ENCODE measurements around the gene PRIMA1.

The PRIMA1 gene

GRCh38 chr14:93728651-93729016, 59.7 kb downstream of the PRIMA1 start:
- DNase-seq, result no peak

DNA sequence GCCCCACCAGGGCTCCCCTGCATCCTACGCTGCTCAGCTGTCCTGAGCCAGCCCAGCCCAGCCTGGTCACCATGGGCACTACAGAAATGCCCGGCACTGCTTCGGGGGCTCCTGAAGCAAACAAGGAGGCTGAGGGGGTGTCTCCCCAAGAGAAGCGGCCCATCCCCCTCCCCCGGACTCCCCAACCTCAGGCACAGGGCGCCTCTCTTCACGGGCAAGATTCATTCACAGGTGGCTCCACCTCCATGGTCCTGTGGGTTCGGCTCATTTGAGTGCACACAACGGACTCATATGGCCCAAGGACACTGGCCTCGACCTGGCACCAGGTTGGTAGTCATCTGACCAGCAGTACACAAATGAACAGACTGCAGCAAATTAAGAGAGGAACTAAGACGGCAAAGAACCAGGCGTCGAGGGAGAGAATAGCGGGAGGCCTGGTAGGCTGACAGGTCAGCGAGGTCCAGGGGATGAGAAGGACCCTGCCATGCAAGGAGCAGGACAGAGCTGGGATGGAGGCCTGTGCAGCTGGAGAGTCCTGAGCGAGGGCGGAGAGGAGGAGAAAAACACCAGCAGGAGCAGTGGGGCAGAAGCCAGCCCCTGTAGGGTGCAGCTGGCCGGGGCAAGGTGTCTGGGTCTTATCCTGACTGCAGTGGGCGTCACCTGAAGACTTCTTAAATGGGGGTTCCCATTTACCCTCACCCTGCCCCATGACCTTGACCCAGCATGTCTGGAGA, 60.2 kb downstream of the PRIMA1 start:
- no peak for DNase-seq

DNA sequence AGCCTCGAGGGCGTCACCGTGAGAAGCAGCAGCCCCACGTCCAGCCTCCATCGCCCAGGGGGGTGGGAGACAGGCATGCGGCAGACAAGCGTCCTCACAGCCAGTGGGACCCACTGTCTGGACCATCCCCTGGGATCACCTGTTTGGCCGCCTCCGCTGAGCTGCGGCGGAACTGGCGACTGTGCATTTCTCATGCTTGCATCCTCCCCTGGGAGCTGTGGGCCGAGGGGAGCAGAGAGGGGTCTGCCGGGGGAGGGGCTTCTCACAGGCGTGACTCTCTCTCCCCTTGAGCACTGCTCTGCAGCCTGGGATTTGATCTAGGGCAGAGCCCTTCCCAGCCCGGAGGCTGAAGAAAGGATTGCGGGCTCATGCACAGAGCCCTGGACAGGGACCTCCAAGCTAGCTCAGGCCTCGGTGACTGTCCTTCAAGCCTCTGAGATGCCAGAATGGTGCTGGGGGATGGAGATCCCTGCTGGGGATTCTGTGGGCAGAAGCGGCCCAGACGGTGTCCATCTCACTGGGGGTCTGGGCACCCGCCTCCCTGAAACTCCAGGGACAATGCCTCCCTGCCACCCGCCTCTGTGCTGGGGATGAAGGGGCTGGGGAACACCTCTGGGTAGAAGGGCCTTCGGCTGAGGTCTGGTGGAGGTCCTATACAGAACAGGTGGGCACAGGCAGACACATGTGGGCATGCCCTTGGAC, 61.1 kb downstream of the PRIMA1 start:
- DNase-seq, result no peak

DNA sequence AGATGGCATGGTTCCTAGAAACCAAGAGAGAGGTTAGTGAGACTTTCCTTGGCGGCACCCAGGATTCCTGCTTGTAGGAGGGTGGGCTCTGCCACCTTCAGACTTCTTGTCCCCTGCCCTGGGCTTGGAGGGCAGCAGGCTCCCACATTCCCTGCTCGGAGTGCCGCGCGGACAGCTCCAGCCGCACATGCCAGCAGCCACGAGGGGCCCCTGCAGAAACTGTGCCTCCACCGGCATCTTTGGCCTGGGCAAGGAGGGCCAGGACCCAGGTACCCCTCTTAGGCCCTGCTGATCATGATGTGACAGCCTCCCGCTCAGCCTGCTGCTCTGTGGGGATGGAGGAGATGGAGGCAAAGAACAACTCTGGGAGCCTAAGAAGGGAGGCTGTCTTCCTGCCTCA, 62.3 kb downstream of the PRIMA1 start:
- no peak for DNase-seq

DNA sequence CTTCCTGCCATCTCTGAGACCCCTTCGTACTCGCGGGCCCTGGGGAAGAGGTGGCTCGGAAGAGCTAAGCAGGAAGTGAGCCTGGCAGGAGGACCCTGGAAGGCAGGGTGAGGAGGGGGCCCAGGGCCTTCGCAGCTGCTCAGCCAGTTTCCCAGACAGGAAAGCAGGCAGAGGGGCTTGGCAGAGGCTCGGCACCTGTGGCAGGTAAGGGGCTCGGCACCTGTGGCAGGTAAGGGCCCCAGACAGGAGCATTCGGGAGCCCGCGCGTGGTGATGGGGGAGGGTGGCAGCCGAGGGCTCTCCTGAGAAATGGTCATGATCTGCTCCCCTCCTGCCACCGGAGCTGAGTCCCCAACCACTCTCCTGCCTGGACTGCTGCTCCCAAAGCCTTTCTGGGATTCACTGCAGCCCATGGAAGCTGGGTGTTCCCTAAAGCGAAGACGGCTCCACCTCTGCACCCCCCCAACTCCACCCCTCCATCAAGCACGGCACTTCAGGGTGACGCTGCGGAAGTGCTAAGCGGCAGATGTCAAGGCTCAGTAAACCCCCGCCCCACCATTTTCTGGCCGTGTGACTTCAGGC, 63.2 kb downstream of the PRIMA1 start:
- no peak for DNase-seq

DNA sequence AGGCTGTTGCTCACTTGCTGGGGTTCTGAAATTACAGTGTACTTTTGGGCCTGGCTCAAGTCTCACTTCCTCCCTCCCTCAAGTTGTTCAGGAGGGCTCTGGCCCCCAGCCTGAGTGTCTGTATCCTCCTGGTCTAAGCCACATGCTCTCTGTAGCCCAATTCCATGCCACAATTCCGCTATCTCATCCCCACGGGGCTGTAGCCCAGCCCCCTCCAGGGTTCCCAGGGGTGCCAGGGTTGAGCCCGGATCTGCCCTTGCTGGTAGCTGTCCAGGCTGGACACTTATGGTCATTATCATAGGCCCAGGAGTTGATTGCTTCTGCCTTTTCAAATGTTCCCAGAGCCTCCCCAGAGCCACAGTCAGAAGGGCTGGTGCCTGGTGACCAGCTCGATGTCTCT, 65.3 kb downstream of the PRIMA1 start:
- no peak for DNase-seq

GRCh38 chr14:93720981-93721483, 67.3 kb downstream of the PRIMA1 start:
- no peak for DNase-seq

DNA sequence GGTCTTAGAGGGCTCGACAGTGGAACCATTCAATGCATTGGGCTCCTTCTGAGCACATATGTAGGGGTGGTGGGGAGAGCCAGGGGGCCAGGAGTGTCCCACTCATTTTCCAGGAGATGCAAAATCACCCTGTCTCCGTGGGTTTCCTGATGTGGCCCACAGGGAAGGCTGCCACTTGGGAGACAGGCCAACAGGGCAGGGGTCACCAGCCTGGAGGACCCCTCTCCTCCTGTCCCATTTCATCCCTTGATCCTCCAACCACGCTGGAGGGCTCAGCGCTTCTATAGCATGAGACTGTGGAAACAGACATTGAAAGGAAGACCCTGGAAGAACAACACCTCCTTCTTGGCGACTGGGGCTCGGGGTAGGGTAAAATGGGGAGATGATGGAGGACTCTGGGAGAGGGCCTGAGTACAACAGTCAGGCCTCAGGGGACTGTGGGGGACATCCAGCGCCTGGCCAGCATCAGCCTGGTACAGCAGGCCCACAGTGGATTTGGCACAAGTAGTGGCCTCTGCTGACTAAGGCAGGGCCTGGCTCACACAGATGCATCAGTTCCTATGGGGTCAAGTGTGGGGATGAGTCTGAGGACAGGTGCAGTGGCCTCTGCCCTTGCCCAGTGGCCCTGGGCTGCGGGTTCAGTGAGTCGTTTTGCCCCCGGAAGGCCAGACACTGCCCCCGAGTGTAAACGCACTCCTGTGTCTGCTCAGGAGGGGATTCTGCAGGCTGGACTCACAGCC, 68.0 kb downstream of the PRIMA1 start:
- DNase-seq, result no peak

DNA sequence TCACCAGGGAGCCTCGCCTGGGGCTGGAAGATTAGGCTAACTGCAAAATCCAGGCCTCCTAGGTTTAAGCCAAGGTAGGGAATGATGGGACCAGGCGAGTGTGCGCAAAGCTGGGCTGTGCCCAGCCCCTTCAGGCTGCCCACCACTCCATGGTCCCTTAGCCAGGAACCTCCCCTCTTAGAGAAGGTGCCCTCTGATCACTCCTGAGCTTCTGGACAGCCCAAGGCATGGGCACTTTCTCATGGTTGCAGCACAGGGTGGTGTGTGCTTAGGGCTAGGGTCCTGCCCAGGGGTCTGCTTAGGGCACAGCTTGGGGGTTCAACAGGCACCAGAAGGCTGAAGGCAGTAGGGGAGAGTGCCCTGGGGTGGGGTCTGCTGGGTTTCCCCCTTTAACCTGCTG, 69.0 kb downstream of the PRIMA1 start:
- no peak for DNase-seq

GRCh38 chr14:93717668-93718320, 70.5 kb downstream of the PRIMA1 start:
- no peak for DNase-seq

- no peak for DNase-seq
Measured at GRCh38 chr14:93716746-93717667, 71.3 kb downstream of the PRIMA1 start.

DNA sequence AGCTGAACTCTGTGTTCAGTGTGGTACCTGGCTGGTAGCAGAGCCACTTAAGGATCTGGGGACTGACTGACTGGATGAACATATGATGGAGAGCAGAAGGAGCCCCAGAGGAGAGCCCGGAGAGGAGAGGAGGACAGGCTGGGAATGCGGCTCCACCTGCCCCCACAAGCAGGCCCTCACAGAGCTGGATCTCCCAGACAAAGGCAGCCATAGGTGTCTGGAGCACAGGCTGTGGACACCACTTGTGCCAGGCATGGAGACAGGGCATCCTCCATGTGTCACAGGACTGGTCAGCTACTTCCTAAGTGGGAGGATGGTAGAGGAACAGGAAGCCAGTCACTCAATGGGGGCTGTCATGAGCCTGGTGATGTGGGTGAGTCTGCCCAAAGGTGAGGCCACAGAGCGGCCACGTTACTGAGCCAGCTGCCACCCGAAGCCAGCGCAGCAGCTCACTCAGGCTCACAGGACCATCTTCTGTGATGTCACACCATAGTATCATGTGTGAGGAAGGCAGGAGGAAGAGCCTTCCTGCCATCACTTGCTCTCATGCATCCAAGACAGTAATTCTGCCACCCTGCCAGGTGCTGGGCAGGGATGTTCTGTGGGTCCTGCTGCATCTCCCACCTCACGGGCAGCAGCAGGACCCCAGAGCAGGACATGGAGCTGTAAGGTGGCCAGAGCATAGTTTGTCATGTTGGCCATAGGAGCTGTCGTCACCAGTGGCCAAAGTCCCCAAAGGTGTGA, 72.1 kb downstream of the PRIMA1 start:
- DNase-seq, result no peak

DNA sequence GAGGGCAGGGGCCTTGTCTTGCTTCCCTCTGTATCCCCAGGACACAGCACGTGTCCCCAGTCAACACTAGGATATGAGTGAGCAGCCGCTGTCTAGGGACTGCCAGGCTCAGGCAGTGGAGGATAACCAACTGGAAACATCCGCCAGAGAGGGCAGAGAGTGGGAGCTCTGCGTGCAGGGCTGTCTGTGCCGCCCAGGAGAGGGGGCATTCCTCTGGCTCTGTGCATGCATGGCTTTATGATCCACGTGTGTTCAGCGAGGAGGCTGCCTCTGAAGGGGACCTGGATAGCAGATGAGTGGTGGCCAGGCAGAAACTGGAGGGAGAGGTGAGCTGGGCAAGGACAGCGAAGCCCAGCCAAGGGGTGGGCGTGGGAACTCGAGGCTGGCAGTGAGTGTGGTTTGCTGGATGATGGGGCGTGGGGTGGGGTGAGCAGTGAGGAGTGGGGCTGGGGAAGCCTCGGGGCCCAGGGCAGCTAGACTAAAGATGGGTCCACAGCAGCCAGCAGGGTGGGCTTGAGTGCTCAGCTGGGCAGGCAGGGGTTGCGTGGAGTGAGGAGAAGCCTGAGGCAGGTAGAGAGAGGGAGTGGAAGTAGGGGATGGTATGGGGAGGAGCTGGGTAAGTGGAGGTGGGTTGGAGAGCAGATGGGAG, 72.9 kb downstream of the PRIMA1 start:
- no peak for DNase-seq

DNA sequence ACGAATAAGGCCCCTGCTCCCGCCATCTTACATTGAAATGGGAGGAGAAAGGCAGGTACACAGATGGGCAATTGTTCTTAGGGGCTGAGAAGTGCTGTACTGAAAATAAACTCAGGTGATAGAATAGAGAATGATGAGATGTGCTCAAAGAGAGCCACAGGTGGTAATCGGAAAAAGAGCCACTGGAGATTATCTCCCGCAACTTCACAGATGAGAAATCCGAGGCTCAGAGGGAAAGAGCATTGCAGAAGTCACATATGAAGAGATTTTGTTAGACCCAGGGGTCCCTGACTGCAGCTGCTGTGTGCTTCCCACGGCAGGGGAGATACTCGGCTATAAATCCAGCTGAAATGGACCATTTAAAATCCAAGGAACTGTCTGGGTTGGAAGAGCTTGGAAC, 73.7 kb downstream of the PRIMA1 start:
- no peak for DNase-seq

DNA sequence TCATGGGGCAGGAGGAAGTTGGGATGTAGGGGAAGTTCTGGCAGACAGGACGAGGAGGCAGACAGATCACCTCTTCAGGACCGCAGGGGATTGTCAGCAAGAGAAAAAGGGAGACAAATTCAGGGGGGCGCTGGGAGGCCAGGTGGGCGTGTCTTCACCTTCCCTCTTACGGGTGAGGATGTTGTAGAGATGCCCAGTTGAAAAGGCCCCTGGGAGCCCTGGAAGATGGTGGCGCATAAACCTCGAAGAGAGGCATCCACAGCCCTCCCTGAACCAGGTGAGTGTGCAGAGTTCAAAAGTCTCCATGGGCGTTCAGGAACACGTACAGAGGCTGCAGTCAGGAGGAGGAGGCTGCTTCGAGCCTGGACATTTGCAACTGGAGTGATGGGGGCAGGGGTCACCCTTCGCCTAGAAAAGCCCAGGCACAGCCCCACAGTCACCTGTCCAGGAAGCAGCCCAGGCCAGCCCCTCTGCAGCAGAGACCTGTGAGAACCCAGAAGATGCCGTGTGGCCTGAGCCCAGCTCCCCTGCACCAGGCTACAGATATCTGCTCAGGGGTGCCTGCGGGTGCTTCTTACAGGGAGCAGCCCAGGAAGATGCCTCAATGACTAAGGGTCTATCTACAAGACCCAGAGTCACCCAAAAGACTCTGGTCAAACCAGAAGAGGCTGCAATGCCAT, 74.4 kb downstream of the PRIMA1 start:
- no peak for DNase-seq

DNA sequence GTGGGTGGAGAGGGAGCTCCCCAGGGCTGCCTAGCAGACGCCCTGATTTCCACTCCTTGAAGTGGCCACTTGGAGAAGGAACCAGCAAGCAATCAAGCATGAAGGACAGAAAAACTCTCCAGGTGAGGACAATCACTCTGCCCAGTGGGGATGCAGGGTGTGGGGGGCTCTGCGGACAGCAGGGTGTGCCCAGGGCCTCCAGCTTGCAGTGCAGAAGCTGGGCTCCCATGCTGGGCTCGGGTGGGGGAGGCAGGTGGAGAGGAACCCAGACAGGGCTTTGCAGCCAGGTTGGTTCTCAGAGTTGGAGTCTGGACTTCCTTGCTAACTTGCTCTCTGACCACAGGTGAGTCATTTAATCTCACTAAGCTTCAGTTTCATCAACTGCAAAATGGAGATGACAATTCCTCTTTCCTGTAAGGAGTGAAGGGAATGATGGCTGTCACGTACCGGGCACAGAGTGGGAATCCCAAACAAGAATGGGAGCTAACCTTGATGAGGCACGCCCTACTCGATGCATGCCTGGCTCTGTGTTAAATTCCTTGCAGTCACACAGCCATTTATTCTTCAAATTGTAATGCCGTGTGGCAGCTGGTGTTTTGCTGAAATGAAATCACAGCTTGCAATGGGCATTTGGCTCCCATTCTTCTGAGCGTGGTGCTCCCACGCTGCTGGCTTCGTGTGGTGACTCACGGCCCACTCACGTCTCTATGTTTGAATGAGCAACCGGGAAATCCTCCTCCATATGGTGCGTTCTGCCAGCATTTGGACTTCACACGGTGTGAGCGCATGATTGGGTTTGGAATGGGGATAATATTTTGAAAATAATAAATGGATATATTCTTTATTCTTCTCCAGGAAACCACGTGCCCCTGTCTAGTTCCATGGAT, 75.2 kb downstream of the PRIMA1 start:
- no peak for DNase-seq

- no peak for DNase-seq
Measured at GRCh38 chr14:93712079-93712837, 76.0 kb downstream of the PRIMA1 start.

DNA sequence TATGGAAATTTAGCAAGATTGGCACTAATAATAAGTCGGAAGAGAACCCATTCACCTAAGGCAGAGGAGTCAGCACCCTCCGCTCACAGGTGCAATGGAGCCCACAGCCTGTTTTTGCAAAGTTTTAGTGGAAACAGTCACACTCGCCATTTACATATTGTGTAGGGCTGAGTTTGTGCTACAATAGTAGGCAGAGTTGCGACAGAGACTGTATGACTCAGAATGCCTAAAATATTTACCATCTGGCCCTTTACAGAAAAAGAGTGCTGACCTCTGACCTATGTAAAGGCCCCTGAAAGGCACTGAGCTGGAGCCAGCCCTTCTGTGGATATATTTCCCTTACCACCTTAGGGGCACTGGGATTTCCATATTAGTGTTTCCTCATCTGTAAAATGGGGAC, 79.0 kb downstream of the PRIMA1 start:
- DNase-seq, result no peak
